Stomach (tissue), 4 donors: ENCODE results near the gene ARL6IP4.
A peak's percentile ranks its signal among the peaks of the same experiment; 100 is the strongest.

Source experiments
- CTCF ChIP-seq, 7 experiments: fragments of 450-650 bp in 4 of 7; fragments of 200-600 bp in 3 of 7; sonication (generic) in 3 of 7; IDR thresholded peaks; one replicate each; pipeline ENCODE4 v1.5.1; 2016 to 2019; ENCODE audit warnings: antibody characterized with exemption in 7 of 7, control low read depth in 2 of 7, mild to moderate bottlenecking in 1 of 7
- POLR2A ChIP-seq, 4 donors: fragments of 450-650 bp; IDR thresholded peaks; one replicate each; pipeline ENCODE4 v1.6.1; 2016; ENCODE audit warnings: antibody characterized with exemption in 4 of 4, control low read depth in 2 of 4, mild to moderate bottlenecking in 1 of 4, moderate library complexity in 1 of 4
- POLR2AphosphoS5 ChIP-seq, 3 donors: sonication (generic); formaldehyde crosslinking; IDR thresholded peaks; one replicate each; pipeline ENCODE4 v1.6.1; 2016; ENCODE audit warnings: antibody characterized with exemption in 3 of 3

DNA sequence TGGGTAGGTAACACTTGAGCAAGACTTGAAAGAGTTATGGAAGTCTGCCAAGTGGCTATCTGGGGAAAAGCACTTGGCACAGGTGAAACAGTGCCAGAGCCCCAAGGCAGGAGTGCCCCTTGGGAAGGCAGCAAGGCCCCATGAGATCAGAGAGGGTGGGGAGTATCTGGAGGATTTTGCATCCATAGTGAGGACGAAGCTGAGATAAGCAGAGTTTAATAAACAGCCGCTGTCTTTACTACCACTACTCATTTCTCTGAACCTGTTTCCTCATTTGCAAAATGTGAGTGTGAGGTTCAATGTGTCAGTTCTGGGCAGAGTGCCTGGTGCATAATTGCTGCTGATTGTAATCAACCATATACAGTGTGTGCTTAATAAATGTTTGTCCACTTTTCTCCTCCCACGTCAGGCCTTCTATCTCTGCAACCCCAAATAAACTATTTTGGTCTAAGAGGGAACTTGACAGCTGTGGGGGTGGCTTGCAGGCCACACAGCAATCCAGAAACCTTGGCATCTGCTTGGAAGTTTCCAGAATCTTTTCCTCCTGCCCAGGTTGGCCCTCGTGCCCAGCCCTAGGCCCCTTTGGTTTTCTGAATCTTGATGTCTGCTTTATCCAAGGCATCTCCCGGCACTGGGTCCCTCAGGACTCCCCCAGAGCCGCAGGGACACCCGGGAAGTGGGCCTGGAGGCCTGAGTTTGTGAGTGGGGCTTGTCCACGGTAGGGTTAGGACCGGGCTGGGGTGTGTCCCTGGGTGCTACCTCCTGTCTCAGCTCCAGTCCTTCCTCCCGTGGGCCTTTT, 18.8 kb upstream of the ARL6IP4 start:
- TF ChIP-seq CTCF (IDR thresholded peaks at IDR 0.05) (no peak), POLR2A (IDR thresholded peaks at IDR 0.05) (no peak), POLR2AphosphoS5 (IDR thresholded peaks at IDR 0.05) (peak in 2 of 3 donors; percentile 29 to 43)
